Liver (tissue), 9 donors: Measurements from ENCODE around the gene BRD2. TPM values are rescaled to one million over a fixed set of nuclear protein-coding genes. Genes with fewer than 3 reads are reported as not detected.

Experiments used
- DNase-seq: peaks from one replicate; pipeline ENCODE4 v3.0.0-alpha.2; 2017; ENCODE audit warnings: low spot score
- H3K27ac ChIP-seq, 2 donors: one replicate each; pipeline ENCODE4 v1.7.0; 2013; ENCODE audit warnings: inconsistent platforms in 2 of 2, low read length in 2 of 2, control low read depth in 1 of 2, low read depth in 1 of 2, mild to moderate bottlenecking in 1 of 2
- H3K27me3 ChIP-seq, 4 donors: one replicate each; pipeline versions ENCODE4 v1.6.1 to v1.7.0; 2013; ENCODE audit warnings: low read length in 3 of 4, inconsistent platforms in 1 of 4, mild to moderate bottlenecking in 1 of 4, moderate library complexity in 1 of 4; ENCODE audit not compliant: control insufficient read depth in 4 of 4, insufficient read depth in 4 of 4
- H3K36me3 ChIP-seq, 4 donors: one replicate each; pipeline versions ENCODE4 v1.6.1 to v1.7.0; 2013; ENCODE audit warnings: low read length in 3 of 4, mild to moderate bottlenecking in 3 of 4, low read depth in 1 of 4, moderate library complexity in 1 of 4; ENCODE audit not compliant: control insufficient read depth in 4 of 4, insufficient read depth in 3 of 4
- H3K4me1 ChIP-seq, 4 donors: one replicate each; pipeline versions ENCODE4 v1.6.1 to v1.7.0; 2013; ENCODE audit warnings: low read length in 3 of 4, mild to moderate bottlenecking in 3 of 4, moderate library complexity in 1 of 4; ENCODE audit not compliant: control insufficient read depth in 4 of 4, insufficient read depth in 4 of 4
- H3K4me3 ChIP-seq, 3 donors: one replicate each; pipeline versions ENCODE4 v1.6.1 to v1.7.0; 2013; ENCODE audit warnings: low read length in 3 of 3, control low read depth in 1 of 3, low read depth in 1 of 3, mild to moderate bottlenecking in 1 of 3
- H3K9ac ChIP-seq, 2 donors: one replicate each; pipeline ENCODE4 v1.7.0; 2013; ENCODE audit warnings: low read length in 2 of 2, mild to moderate bottlenecking in 2 of 2, moderate library complexity in 2 of 2, control low read depth in 1 of 2, low read depth in 1 of 2
- H3K9me3 ChIP-seq, 4 donors: one replicate each; pipeline versions ENCODE4 v1.6.1 to v1.7.0; 2013; ENCODE audit warnings: low read length in 3 of 4; ENCODE audit not compliant: control insufficient read depth in 4 of 4
- EGR1 ChIP-seq, 2 donors: IDR thresholded peaks; 2 replicates each; pipeline ENCODE4 v1.6.1; 2016 to 2018; ENCODE audit warnings: antibody characterized with exemption in 2 of 2, low read depth in 2 of 2
- FOXA1 ChIP-seq: IDR thresholded peaks from 2 replicates; pipeline ENCODE4 v1.6.1; 2016; ENCODE audit warnings: antibody characterized with exemption
- FOXA2 ChIP-seq: IDR thresholded peaks from 2 replicates; pipeline ENCODE4 v1.6.1; 2016; ENCODE audit warnings: antibody characterized with exemption
- GABPA ChIP-seq, 2 donors: IDR thresholded peaks in 1 of 2; conservative IDR thresholded peaks in 1 of 2; 2 replicates each; pipeline ENCODE4 v1.6.1; 2016; ENCODE audit warnings: antibody characterized with exemption in 2 of 2, mild to moderate bottlenecking in 1 of 2, moderate library complexity in 1 of 2
- HNF4A ChIP-seq, 2 donors: conservative IDR thresholded peaks; 2 replicates each; pipeline ENCODE4 v1.6.1; 2016; ENCODE audit warnings: antibody characterized with exemption in 2 of 2, mild to moderate bottlenecking in 2 of 2
- HNF4G ChIP-seq: IDR thresholded peaks from 2 replicates; pipeline ENCODE4 v1.6.1; 2016; ENCODE audit warnings: antibody characterized with exemption
- JUND ChIP-seq, 2 donors: IDR thresholded peaks; 2 replicates each; pipeline ENCODE4 v1.6.1; 2016; ENCODE audit warnings: antibody characterized with exemption in 2 of 2
- NR2F2 ChIP-seq: IDR thresholded peaks from 2 replicates; pipeline ENCODE4 v1.6.1; 2016; ENCODE audit warnings: antibody characterized with exemption
- RAD21 ChIP-seq, 2 donors: IDR thresholded peaks; 2 replicates each; pipeline ENCODE4 v1.6.1; 2016; ENCODE audit warnings: antibody characterized with exemption in 2 of 2, mild to moderate bottlenecking in 2 of 2
- RXRA ChIP-seq, 2 donors: IDR thresholded peaks; 2 replicates each; pipeline ENCODE4 v1.6.1; 2017 to 2018; ENCODE audit warnings: antibody characterized with exemption in 2 of 2, mild to moderate bottlenecking in 1 of 2
- SP1 ChIP-seq: IDR thresholded peaks from 2 replicates; pipeline ENCODE4 v1.6.1; 2018; ENCODE audit warnings: antibody characterized with exemption, mild to moderate bottlenecking
- TAF1 ChIP-seq: conservative IDR thresholded peaks from 2 replicates; pipeline ENCODE4 v1.6.1; 2016; ENCODE audit warnings: antibody characterized with exemption, mild to moderate bottlenecking
- YY1 ChIP-seq: IDR thresholded peaks from 2 replicates; pipeline ENCODE4 v1.6.1; 2016; ENCODE audit warnings: antibody characterized with exemption, mild to moderate bottlenecking
- WGBS: extraction: QIAGEN DNeasy Blood & Tissue Kit; methylation state at CpG from one replicate; pipeline ENCODE4 v1.1.7; 2013; 5-methylcytosine and 5-hydroxymethylcytosine counted together
- polyA plus RNA-seq, 2 donors: library from polyadenylated mRNA; stranded (reverse) in 1 of 2; unstranded in 1 of 2; fragments of 200-250 nt in 1 of 2; fragments of >200 nt in 1 of 2; fragmentation: Nextera tagmentation in 1 of 2; extraction: Ambion mirVana in 1 of 2; gene quantifications; one replicate each; pipeline versions ENCODE4 v1.2.1 to v1.2.3, GENCODE V29; 2013 to 2015
- total RNA-seq, 2 donors: library from RNA; depleted of rRNA; stranded (reverse); fragments of >200 nt; gene quantifications; one replicate each; pipeline ENCODE4 v1.2.3, GENCODE V29; 2014
- TF ChIP-seq, protein P1 (sequence below): IDR thresholded peaks from 2 replicates; pipeline ENCODE4 v1.6.1; 2016; ENCODE audit warnings: antibody characterized with exemption
- TF ChIP-seq, protein P2 (sequence below): IDR thresholded peaks from 2 replicates; pipeline ENCODE4 v1.6.1; 2016; ENCODE audit warnings: antibody characterized with exemption
- TF ChIP-seq, protein P3 (sequence below): IDR thresholded peaks from 2 replicates; pipeline ENCODE4 v1.6.1; 2016; ENCODE audit warnings: antibody characterized with exemption, mild to moderate bottlenecking
- TF ChIP-seq, protein P4 (sequence below): IDR thresholded peaks from 2 replicates; pipeline ENCODE4 v1.6.1; 2016; ENCODE audit warnings: antibody characterized with exemption
- TF ChIP-seq, protein P5 (sequence below): fragments of 150-350 bp; IDR thresholded peaks from 2 replicates; pipeline ENCODE4 v1.5.1; 2017; ENCODE audit warnings: improper control_type of control experiment, low read depth, low read length; ENCODE audit not compliant: missing input control
- donor health status: healthy.
- donor health status: healthy.
- donor health status: healthy.
- donor health status: healthy.
- donor health status: healthy.

Gene BRD2
- total and polyA plus RNA-seq, 4 donors = 29.8 to 100 (median 50.2) TPM

DNA sequence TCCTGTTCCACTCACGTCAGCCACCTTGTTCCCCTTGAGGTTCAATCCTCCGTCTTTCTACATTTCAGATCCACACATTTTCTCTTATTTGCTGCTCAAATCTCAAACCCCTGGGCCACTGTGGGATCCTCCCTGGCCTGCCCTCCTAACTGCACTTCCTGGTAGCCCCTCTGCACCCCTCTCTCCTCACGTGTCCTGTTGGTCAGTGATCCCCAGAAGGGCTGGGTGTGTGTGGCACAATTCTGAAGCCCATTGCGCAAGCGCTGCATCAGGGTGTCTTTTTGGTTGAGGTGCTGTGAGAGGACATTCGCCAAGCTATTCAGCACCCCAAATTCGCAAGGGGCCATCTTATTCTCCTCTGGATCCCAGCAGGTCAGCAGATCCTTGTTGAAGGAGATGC lies 29.9 kb upstream of the BRD2 start:
- Histone ChIP-seq H3K27ac (no peak overlapping the region), H3K9me3 (no peaks in the 10 kb centered on the region), H3K4me3 (no peak overlapping the region), H3K27me3 (no peaks in the 10 kb centered on the region), H3K4me1 (peaks cover 0 to 8% (median 4%) of the 10 kb centered on the region in 4 donors), H3K36me3 (no peaks in the 10 kb centered on the region), H3K9ac (no peak overlapping the region)
- 86% methylated on average over 7 of the region's 7 CpGs for WGBS
- TF ChIP-seq GABPA (IDR thresholded peaks at IDR 0.05 in 1 of 2, conservative IDR thresholded peaks at IDR 0.05 in 1 of 2) (no peak), YY1 (no peak)
- TF ChIP-seq, protein P1, sequence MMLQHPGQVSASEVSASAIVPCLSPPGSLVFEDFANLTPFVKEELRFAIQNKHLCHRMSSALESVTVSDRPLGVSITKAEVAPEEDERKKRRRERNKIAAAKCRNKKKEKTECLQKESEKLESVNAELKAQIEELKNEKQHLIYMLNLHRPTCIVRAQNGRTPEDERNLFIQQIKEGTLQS = no peak
- DNase-seq = no peak

DNA sequence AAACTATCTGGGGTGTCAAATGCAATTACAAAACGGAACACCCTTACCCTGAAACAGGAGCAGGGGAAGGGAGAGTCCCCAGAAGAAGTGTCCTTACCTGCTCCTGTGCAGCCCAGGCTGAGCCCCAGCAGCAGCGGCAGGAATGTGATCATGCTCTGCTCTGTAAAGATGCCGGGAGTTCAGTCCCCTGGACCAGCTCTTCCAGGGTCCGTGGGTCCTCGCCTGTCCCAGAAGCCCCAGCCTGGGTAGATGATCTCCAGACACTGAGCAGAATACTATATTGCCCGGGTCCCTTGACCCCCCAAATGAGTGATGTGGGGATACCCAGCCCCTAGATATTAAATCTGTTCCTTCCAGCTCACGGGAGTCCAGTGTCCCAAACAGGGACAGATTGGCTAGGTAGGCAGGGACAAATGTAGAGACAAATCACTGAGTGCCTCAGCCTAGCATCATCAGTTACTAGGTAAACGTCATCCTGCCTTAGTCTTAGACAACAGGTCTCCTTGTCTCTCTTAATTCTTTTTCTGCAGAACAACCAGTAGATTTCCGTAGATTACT lies 27.7 kb upstream of the BRD2 start, which contains the start of gene HLA-DMB:
TSS of gene HLA-DMB (minus strand) at position 373 of the 558 bp plus-strand sequence. CDS start at position 152, 221 bp downstream.
- Histone ChIP-seq H3K4me3 (peak within 1 kb of the TSS in 2 of 3 donors; percentile 25 to 40), H3K27ac (peak within 1 kb of the TSS; percentile 39 to 77), H3K4me1 (peaks cover 0 to 8% (median 4%) of the 10 kb centered on the region in 4 donors), H3K9me3 (no peaks in the 10 kb centered on the region), H3K9ac (peak within 1 kb of the TSS; percentile 8 to 55), H3K27me3 (no peaks in the 10 kb centered on the region), H3K36me3 (no peaks in the 10 kb centered on the region)
- TF ChIP-seq, protein P2, sequence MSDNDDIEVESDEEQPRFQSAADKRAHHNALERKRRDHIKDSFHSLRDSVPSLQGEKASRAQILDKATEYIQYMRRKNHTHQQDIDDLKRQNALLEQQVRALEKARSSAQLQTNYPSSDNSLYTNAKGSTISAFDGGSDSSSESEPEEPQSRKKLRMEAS = no peak
- TF ChIP-seq FOXA2 = no peak
- TF ChIP-seq YY1 = no peak
- TF ChIP-seq, protein P3, sequence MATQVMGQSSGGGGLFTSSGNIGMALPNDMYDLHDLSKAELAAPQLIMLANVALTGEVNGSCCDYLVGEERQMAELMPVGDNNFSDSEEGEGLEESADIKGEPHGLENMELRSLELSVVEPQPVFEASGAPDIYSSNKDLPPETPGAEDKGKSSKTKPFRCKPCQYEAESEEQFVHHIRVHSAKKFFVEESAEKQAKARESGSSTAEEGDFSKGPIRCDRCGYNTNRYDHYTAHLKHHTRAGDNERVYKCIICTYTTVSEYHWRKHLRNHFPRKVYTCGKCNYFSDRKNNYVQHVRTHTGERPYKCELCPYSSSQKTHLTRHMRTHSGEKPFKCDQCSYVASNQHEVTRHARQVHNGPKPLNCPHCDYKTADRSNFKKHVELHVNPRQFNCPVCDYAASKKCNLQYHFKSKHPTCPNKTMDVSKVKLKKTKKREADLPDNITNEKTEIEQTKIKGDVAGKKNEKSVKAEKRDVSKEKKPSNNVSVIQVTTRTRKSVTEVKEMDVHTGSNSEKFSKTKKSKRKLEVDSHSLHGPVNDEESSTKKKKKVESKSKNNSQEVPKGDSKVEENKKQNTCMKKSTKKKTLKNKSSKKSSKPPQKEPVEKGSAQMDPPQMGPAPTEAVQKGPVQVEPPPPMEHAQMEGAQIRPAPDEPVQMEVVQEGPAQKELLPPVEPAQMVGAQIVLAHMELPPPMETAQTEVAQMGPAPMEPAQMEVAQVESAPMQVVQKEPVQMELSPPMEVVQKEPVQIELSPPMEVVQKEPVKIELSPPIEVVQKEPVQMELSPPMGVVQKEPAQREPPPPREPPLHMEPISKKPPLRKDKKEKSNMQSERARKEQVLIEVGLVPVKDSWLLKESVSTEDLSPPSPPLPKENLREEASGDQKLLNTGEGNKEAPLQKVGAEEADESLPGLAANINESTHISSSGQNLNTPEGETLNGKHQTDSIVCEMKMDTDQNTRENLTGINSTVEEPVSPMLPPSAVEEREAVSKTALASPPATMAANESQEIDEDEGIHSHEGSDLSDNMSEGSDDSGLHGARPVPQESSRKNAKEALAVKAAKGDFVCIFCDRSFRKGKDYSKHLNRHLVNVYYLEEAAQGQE = no peak
- no peak for TF ChIP-seq NR2F2
- TF ChIP-seq, protein P1 = no peak
- no peak for TF ChIP-seq TAF1
- TF ChIP-seq, protein P4, sequence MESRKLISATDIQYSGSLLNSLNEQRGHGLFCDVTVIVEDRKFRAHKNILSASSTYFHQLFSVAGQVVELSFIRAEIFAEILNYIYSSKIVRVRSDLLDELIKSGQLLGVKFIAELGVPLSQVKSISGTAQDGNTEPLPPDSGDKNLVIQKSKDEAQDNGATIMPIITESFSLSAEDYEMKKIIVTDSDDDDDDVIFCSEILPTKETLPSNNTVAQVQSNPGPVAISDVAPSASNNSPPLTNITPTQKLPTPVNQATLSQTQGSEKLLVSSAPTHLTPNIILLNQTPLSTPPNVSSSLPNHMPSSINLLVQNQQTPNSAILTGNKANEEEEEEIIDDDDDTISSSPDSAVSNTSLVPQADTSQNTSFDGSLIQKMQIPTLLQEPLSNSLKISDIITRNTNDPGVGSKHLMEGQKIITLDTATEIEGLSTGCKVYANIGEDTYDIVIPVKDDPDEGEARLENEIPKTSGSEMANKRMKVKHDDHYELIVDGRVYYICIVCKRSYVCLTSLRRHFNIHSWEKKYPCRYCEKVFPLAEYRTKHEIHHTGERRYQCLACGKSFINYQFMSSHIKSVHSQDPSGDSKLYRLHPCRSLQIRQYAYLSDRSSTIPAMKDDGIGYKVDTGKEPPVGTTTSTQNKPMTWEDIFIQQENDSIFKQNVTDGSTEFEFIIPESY = no peak
- no peak for TF ChIP-seq FOXA1
- no peak for TF ChIP-seq JUND (IDR thresholded peaks at IDR 0.05)
- no peak for TF ChIP-seq SP1
- TF ChIP-seq GABPA (IDR thresholded peaks at IDR 0.05 in 1 of 2, conservative IDR thresholded peaks at IDR 0.05 in 1 of 2) = no peak
- TF ChIP-seq RAD21 (IDR thresholded peaks at IDR 0.05) = no peak
- no peak for TF ChIP-seq HNF4A (conservative IDR thresholded peaks at IDR 0.05)
- no peak for TF ChIP-seq HNF4G
- TF ChIP-seq EGR1 (IDR thresholded peaks at IDR 0.05; ENCODE audit: low read depth in 2 of 2) = no peak
- TF ChIP-seq, protein P5, sequence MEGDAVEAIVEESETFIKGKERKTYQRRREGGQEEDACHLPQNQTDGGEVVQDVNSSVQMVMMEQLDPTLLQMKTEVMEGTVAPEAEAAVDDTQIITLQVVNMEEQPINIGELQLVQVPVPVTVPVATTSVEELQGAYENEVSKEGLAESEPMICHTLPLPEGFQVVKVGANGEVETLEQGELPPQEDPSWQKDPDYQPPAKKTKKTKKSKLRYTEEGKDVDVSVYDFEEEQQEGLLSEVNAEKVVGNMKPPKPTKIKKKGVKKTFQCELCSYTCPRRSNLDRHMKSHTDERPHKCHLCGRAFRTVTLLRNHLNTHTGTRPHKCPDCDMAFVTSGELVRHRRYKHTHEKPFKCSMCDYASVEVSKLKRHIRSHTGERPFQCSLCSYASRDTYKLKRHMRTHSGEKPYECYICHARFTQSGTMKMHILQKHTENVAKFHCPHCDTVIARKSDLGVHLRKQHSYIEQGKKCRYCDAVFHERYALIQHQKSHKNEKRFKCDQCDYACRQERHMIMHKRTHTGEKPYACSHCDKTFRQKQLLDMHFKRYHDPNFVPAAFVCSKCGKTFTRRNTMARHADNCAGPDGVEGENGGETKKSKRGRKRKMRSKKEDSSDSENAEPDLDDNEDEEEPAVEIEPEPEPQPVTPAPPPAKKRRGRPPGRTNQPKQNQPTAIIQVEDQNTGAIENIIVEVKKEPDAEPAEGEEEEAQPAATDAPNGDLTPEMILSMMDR = no peak
- no peak for TF ChIP-seq RXRA (IDR thresholded peaks at IDR 0.05)
- DNase-seq = no peak
- WGBS = 10% methylated on average over 9 of the region's 9 CpGs
